ENCODE data around the gene MPC1. TPM values are rescaled to one million over a fixed set of nuclear protein-coding genes. Genes with fewer than 3 reads are reported as not detected.

The MPC1 gene
- total RNA-seq (2022; extraction: Qiagen RNA extraction), result 4.1 to 5.0 TPM (median 4.4 TPM) in 5 replicates

DNA sequence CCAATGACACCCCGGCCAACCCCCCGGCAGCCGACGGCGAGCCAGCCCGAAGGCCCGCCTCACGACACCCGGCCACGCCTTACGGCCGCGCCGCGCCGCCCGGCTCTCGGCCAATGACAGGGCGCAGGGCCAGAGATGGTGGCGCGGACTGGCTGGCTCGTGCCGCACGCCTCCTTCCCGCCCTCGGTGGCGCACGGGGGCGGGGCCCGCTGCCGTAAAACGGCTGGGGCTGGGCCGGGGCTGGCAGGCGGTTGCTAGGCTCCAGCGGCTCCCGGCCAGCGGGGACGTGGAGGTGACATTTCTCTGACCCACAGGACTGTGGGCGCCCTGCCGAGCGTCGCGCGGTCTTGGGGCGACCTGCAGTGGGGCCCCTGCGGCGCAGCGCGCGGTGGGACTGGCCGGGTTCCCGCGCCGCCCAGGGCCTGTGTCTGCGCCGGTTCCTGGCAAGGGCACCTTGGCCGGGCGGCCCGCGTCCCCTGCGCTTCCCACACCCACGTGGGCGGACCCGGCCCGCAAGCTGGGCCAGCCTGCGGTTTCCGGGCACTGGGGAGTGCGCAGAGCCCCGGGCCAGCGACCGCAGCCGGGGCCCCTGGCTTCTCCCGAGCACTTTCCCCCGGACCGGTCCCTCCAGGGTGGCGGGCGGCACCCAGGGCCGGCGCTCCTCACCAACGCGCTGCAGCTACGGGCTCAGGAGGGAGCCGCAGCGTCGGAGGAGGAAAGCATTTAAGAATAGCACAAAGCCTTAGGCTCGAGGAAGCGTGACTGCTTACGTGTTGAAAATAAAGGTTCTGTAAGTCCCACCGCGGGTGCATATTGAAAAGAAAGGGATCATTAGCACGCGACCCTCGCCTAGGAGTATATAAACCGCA lies at the start of gene MPC1:
MPC1 (minus strand) TSS at position 8 of the 869 bp plus-strand sequence. CDS start 64 bp downstream, outside the sequence.

GRCh38 chr6:166342349-166343149 lies 40.2 kb downstream of the MPC1 start, which contains the start of gene SFT2D1:
TSS of gene SFT2D1 (minus strand) at chr6:166342545. CDS start at chr6:166342481, 64 bp downstream.

Other genes starting within 250 kb of the MPC1 start
- gene TBXT, start 215.1 kb downstream of the MPC1 start, total RNA-seq (2022; extraction: Qiagen RNA extraction), result not detected in 5 replicates
- gene PRR18, start 74.5 kb downstream of the MPC1 start, total RNA-seq (2022; extraction: Qiagen RNA extraction), result 0.07 to 0.29 TPM (median 0.11 TPM) in 5 replicates
- gene SFT2D1, start 40.4 kb downstream of the MPC1 start, total RNA-seq (2022; extraction: Qiagen RNA extraction), result 33.2 to 38.1 TPM (median 36.0 TPM) in 5 replicates
- gene RAMACL, start 203.7 kb upstream of the MPC1 start, total RNA-seq (2022; extraction: Qiagen RNA extraction), result 0.07 to 0.18 TPM (median 0.11 TPM) in 5 replicates
- gene RPS6KA2, start 244.3 kb upstream of the MPC1 start, total RNA-seq (2022; extraction: Qiagen RNA extraction), result 0.16 to 0.38 TPM (median 0.23 TPM) in 5 replicates

Data from A549 treated with dexamethasone at 1 μM for 4 hours (cell line).